Endodermal cell (in vitro differentiated cells): ENCODE data around the gene ATP2B3. TPM values are rescaled to one million over a fixed set of nuclear protein-coding genes. Genes with fewer than 3 reads are reported as not detected.

ENCODE experiments used
- DNase-seq: peaks from one replicate; pipeline ENCODE4 v3.0.0-alpha.2; 2017
- H3K27ac ChIP-seq: 2 replicates; pipeline ENCODE4 v1.5.1; 2013; ENCODE audit warnings: mild to moderate bottlenecking, low read depth, low read length, moderate library complexity
- H3K27me3 ChIP-seq: 2 replicates; pipeline ENCODE4 v1.6.1; 2013; ENCODE audit warnings: mild to moderate bottlenecking, low read length, moderate library complexity; ENCODE audit not compliant: insufficient read depth, control insufficient read depth, poor library complexity, severe bottlenecking
- H3K36me3 ChIP-seq: 2 replicates; pipeline ENCODE4 v1.7.0; 2013; ENCODE audit warnings: mild to moderate bottlenecking, low read length, moderate library complexity; ENCODE audit not compliant: control insufficient read depth, insufficient read depth
- H3K4me1 ChIP-seq: one replicate; pipeline ENCODE4 v1.7.0; 2013; ENCODE audit warnings: low read length; ENCODE audit not compliant: control insufficient read depth, insufficient read depth
- H3K4me3 ChIP-seq: 2 replicates; pipeline ENCODE4 v1.5.1; 2013; ENCODE audit warnings: mild to moderate bottlenecking, low read length, moderate library complexity
- H3K9ac ChIP-seq: 2 replicates; pipeline ENCODE4 v1.6.1; 2013; ENCODE audit warnings: mild to moderate bottlenecking, low read length, moderate library complexity; ENCODE audit not compliant: poor library complexity, severe bottlenecking; ENCODE audit errors: extremely low read depth
- H3K9me3 ChIP-seq: 2 replicates; pipeline ENCODE4 v1.6.1; 2013; ENCODE audit warnings: mild to moderate bottlenecking, low read length, moderate library complexity; ENCODE audit not compliant: control insufficient read depth
- H3K27ac Mint-ChIP-seq: 2 replicates; pipeline ENCODE4 v1.8.0; 2020; ENCODE audit warnings: mixed read lengths
- H3K27me3 Mint-ChIP-seq: 2 replicates; pipeline ENCODE4 v1.8.0; 2021; ENCODE audit warnings: mild to moderate bottlenecking, mixed read lengths; ENCODE audit not compliant: insufficient read depth
- H3K36me3 Mint-ChIP-seq: 2 replicates; pipeline ENCODE4 v1.8.0; 2020; ENCODE audit warnings: low read depth, mixed read lengths
- H3K4me1 Mint-ChIP-seq: 2 replicates; pipeline ENCODE4 v1.8.0; 2020; ENCODE audit warnings: mixed read lengths
- H3K4me3 Mint-ChIP-seq: 2 replicates; pipeline ENCODE4 v1.8.0; 2020; ENCODE audit warnings: mild to moderate bottlenecking, moderate library complexity, mixed read lengths
- H3K9me3 Mint-ChIP-seq: 2 replicates; pipeline ENCODE4 v1.8.0; 2020; ENCODE audit warnings: mild to moderate bottlenecking, mixed read lengths
- CTCF ChIP-seq: fragments of 200-600 bp; sonication (generic); conservative IDR thresholded peaks from 2 replicates; pipeline ENCODE4 v1.5.0; 2021; ENCODE audit warnings: antibody characterized with exemption, mild to moderate bottlenecking
- WGBS, 2 experiments: methylation state at CpG; one replicate each; pipeline versions ENCODE4 v1.1.5 to v1.1.7; 2013; ENCODE audit warnings: missing lambda C conversion rate in 2 of 2, mixed read lengths in 1 of 2; ENCODE audit not compliant: insufficient coverage in 1 of 2, insufficient read length in 1 of 2; 5-methylcytosine and 5-hydroxymethylcytosine counted together
- total RNA-seq, 2 donors: library from RNA; stranded (reverse); fragmentation: NEBNext Ultra II Directional in 1 of 2; extraction: Animal tissue kit (Norgen Biotek cat#: 25700) in 1 of 2; gene quantifications; 2 replicates in 1 of 2; 3 replicates in 1 of 2; pipeline ENCODE4 v1.2.1, GENCODE V29; 2021

Gene ATP2B3
- total RNA-seq, 2 donors from 2014 or later = not detected

GRCh38 chrX:153621949-153622598, 104.6 kb downstream of the ATP2B3 start:
- H3K9me3 ChIP-seq = no peaks in the 10 kb centered on the region
- no peak for DNase-seq
- no peak for TF ChIP-seq CTCF
- Mint-ChIP-seq H3K9me3 (peaks cover 61% of the 10 kb centered on the region), H3K4me1 (no peaks in the 10 kb centered on the region), H3K4me3 (no peak overlapping the region), H3K27ac (no peak overlapping the region), H3K27me3 (peaks cover 18% of the 10 kb centered on the region), H3K36me3 (no peaks in the 10 kb centered on the region)
- no peaks in the 10 kb centered on the region for H3K36me3 ChIP-seq
- peaks cover 19% of the 10 kb centered on the region for H3K27me3 ChIP-seq
- no peak overlapping the region for H3K9ac ChIP-seq
- no peaks in the 10 kb centered on the region for H3K4me1 ChIP-seq
- WGBS, 2 experiments = 92 to 94% methylated on average over 11 to 27 of the region's 27 CpGs
- H3K27ac ChIP-seq = no peak overlapping the region
- H3K4me3 ChIP-seq = no peak overlapping the region

DNA sequence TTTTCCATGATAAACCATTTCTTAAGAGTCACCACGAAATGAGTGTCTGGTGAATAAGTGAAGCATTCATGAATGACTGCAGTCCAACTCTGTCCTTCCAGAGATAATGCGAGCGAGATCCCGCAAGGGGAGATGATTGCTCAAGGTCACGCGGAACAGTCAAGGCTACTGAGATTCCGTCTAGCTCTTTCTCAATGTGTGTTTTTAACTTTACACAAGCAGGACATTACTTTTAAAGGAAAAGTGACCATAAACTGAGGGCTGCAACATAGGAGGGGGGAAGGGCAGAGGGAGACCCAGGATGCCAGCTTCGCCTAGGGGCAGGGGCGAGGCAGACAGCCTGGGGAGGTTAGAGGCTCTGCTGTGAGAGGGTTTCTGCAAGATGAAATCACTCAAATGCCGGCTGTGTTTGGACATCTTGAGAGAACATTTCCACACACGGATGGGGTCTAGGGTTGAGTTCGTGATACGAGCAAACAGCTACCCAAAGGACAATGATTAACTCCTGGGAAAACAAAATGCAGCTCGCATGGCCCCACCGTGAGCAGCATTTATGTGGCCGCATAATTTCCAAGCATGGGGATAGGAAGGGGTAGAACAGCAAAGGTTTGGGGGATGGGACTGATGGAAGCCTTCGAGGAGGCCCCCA, 105.3 kb downstream of the ATP2B3 start:
- Histone ChIP-seq H3K27me3 (peaks cover 12% of the 10 kb centered on the region), H3K36me3 (no peaks in the 10 kb centered on the region), H3K4me3 (no peak overlapping the region), H3K9ac (no peak overlapping the region), H3K4me1 (no peaks in the 10 kb centered on the region), H3K9me3 (no peaks in the 10 kb centered on the region), H3K27ac (no peak overlapping the region)
- Mint-ChIP-seq H3K4me1 (no peaks in the 10 kb centered on the region), H3K27ac (no peak overlapping the region), H3K9me3 (peaks cover 57% of the 10 kb centered on the region), H3K27me3 (peaks cover 12% of the 10 kb centered on the region), H3K36me3 (no peaks in the 10 kb centered on the region), H3K4me3 (no peak overlapping the region)
- TF ChIP-seq CTCF = no peak
- DNase-seq = no peak
- 90 to 97% methylated on average over 9 to 17 of the region's 17 CpGs for WGBS, 2 experiments

DNA sequence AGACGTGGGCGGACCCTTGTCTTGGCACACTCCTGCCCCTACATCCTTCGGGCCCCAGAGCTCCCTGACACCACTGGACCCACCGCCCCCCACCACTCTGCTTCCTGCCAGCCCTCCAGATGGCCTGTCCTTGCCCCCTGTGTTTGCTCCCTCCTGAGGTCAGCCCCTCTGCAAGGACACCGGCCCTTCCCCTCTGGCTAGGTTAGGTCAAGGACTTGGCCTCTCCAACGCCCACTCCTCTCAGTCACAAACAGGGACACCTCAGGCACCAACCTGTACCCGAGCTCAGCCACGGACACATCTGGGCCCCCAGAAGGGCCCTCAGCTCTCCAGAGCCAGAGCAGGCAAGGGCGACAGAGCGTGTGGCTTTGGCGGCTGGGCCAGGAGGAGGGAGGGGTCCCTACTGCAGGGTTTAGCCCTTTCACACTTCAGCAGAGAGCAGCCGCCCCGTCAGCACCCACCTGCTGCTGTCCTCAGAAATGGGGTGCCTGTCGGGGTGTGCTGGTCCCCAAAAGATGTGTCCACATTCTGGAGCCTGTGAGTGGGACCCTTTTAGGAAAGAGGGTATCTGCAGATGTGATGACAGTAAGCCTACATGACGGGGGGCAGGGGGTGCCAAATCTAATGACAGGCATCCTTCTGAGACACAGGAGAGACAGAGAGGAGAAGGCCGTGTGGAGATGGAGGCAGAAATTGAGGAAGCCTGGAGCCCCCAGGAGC, 106.0 kb downstream of the ATP2B3 start:
- H3K4me1 ChIP-seq = no peaks in the 10 kb centered on the region
- H3K4me1 Mint-ChIP-seq = no peaks in the 10 kb centered on the region
- no peak overlapping the region for H3K4me3 Mint-ChIP-seq
- H3K36me3 Mint-ChIP-seq = no peaks in the 10 kb centered on the region
- peaks cover 5% of the 10 kb centered on the region for H3K27me3 ChIP-seq
- no peak overlapping the region for H3K27ac ChIP-seq
- WGBS, 2 experiments = 87 to 93% methylated on average over 3 to 16 of the region's 16 CpGs
- no peaks in the 10 kb centered on the region for H3K36me3 ChIP-seq
- no peak overlapping the region for H3K27ac Mint-ChIP-seq
- no peak overlapping the region for H3K4me3 ChIP-seq
- peaks cover 5% of the 10 kb centered on the region for H3K27me3 Mint-ChIP-seq
- H3K9ac ChIP-seq = no peak overlapping the region
- no peak for DNase-seq
- no peak for TF ChIP-seq CTCF
- peaks cover 52% of the 10 kb centered on the region for H3K9me3 Mint-ChIP-seq
- H3K9me3 ChIP-seq = no peaks in the 10 kb centered on the region
